IgD-negative memory B cell (primary cell): ENCODE data around the gene LDLRAD3. TPM values are rescaled to one million over a fixed set of nuclear protein-coding genes. Genes with fewer than 3 reads are reported as not detected.
A peak's percentile ranks its signal among the peaks of the same experiment; 100 is the strongest.

Source experiments
- H3K27ac Mint-ChIP-seq, 3 donors: one replicate each; pipeline ENCODE4 v1.8.0; 2020 to 2022; ENCODE audit warnings: mild to moderate bottlenecking in 3 of 3, mixed read lengths in 3 of 3, moderate library complexity in 1 of 3
- H3K27me3 Mint-ChIP-seq: one replicate; pipeline ENCODE4 v1.8.0; 2021; ENCODE audit warnings: mixed read lengths
- H3K36me3 Mint-ChIP-seq: one replicate; pipeline ENCODE4 v1.8.0; 2020; ENCODE audit warnings: mild to moderate bottlenecking, mixed read lengths
- H3K4me1 Mint-ChIP-seq, 3 donors: one replicate each; pipeline ENCODE4 v1.8.0; 2020 to 2022; ENCODE audit warnings: mixed read lengths in 3 of 3, mild to moderate bottlenecking in 1 of 3
- H3K4me3 Mint-ChIP-seq, 4 donors: one replicate each; pipeline ENCODE4 v1.8.0; 2020 to 2022; ENCODE audit warnings: mild to moderate bottlenecking in 4 of 4, mixed read lengths in 4 of 4, moderate library complexity in 3 of 4
- H3K9me3 Mint-ChIP-seq, 3 donors: one replicate each; pipeline ENCODE4 v1.8.0; 2020 to 2021; ENCODE audit warnings: mixed read lengths in 3 of 3, mild to moderate bottlenecking in 1 of 3
- polyA plus RNA-seq: library from polyadenylated mRNA; unstranded; fragments of 300-500 nt; fragmentation: Illumina TruSeq; gene quantifications from one replicate; pipeline ENCODE4 v1.2.3, GENCODE V29; 2021

LDLRAD3 gene
- polyA plus RNA-seq, 1 donor from 2014 or later: not detected

GRCh38 chr11:36218283-36218921 is 274.5 kb downstream of the LDLRAD3 start:
- Mint-ChIP-seq H3K27me3 (peaks cover 10% of the 10 kb centered on the region), H3K36me3 (peaks cover 2% of the 10 kb centered on the region), H3K4me3 (no peak overlapping the region), H3K4me1 (no peaks in the 10 kb centered on the region), H3K9me3 (peaks cover 5 to 14% (median 10%) of the 10 kb centered on the region in 3 donors), H3K27ac (no peak overlapping the region)

- H3K27me3 Mint-ChIP-seq: peaks cover 6% of the 10 kb centered on the region
- peaks cover 5 to 14% (median 10%) of the 10 kb centered on the region in 3 donors for H3K9me3 Mint-ChIP-seq
- peaks cover 2% of the 10 kb centered on the region for H3K36me3 Mint-ChIP-seq
- no peaks in the 10 kb centered on the region for H3K4me1 Mint-ChIP-seq
- no peak overlapping the region for H3K27ac Mint-ChIP-seq
- H3K4me3 Mint-ChIP-seq: no peak overlapping the region
Measured at GRCh38 chr11:36219996-36220395, 276.1 kb downstream of the LDLRAD3 start.

- H3K27ac Mint-ChIP-seq: no peak overlapping the region
- peaks cover 2% of the 10 kb centered on the region for H3K36me3 Mint-ChIP-seq
- peaks cover 1% of the 10 kb centered on the region for H3K27me3 Mint-ChIP-seq
- H3K4me1 Mint-ChIP-seq: no peaks in the 10 kb centered on the region
- H3K9me3 Mint-ChIP-seq: peaks cover 2 to 11% (median 10%) of the 10 kb centered on the region in 3 donors
- H3K4me3 Mint-ChIP-seq: peak overlapping the region in 1 of 4 donors; percentile 18
Measured at GRCh38 chr11:36222831-36223635, 279.2 kb downstream of the LDLRAD3 start.

GRCh38 chr11:36224209-36224882 is 280.5 kb downstream of the LDLRAD3 start:
- H3K9me3 Mint-ChIP-seq: peaks cover 2 to 11% (median 10%) of the 10 kb centered on the region in 3 donors
- peaks cover 2% of the 10 kb centered on the region for H3K36me3 Mint-ChIP-seq
- H3K27me3 Mint-ChIP-seq: peaks cover 1% of the 10 kb centered on the region
- no peak overlapping the region for H3K27ac Mint-ChIP-seq
- no peaks in the 10 kb centered on the region for H3K4me1 Mint-ChIP-seq
- H3K4me3 Mint-ChIP-seq: no peak overlapping the region

- H3K9me3 Mint-ChIP-seq: no peaks in the 10 kb centered on the region
- no peaks in the 10 kb centered on the region for H3K4me1 Mint-ChIP-seq
- no peak overlapping the region for H3K27ac Mint-ChIP-seq
- peaks cover 2% of the 10 kb centered on the region for H3K36me3 Mint-ChIP-seq
- H3K4me3 Mint-ChIP-seq: no peak overlapping the region
- H3K27me3 Mint-ChIP-seq: no peaks in the 10 kb centered on the region
Measured at GRCh38 chr11:36227044-36227443, 283.2 kb downstream of the LDLRAD3 start.

GRCh38 chr11:36228689-36229088 is 284.8 kb downstream of the LDLRAD3 start:
- H3K9me3 Mint-ChIP-seq: no peaks in the 10 kb centered on the region
- no peaks in the 10 kb centered on the region for H3K27me3 Mint-ChIP-seq
- H3K27ac Mint-ChIP-seq: no peak overlapping the region
- H3K36me3 Mint-ChIP-seq: no peaks in the 10 kb centered on the region
- no peaks in the 10 kb centered on the region for H3K4me1 Mint-ChIP-seq
- no peak overlapping the region for H3K4me3 Mint-ChIP-seq

- H3K27ac Mint-ChIP-seq: no peak overlapping the region
- peaks cover under 1% of the 10 kb centered on the region for H3K27me3 Mint-ChIP-seq
- H3K4me3 Mint-ChIP-seq: no peak overlapping the region
- no peaks in the 10 kb centered on the region for H3K9me3 Mint-ChIP-seq
- no peaks in the 10 kb centered on the region for H3K4me1 Mint-ChIP-seq
- no peaks in the 10 kb centered on the region for H3K36me3 Mint-ChIP-seq
Measured at GRCh38 chr11:36229091-36229705, 285.3 kb downstream of the LDLRAD3 start.

- Mint-ChIP-seq H3K36me3 (no peaks in the 10 kb centered on the region), H3K27me3 (peaks cover 2% of the 10 kb centered on the region), H3K4me3 (no peak overlapping the region), H3K27ac (no peak overlapping the region), H3K9me3 (no peaks in the 10 kb centered on the region), H3K4me1 (no peaks in the 10 kb centered on the region)
Measured at GRCh38 chr11:36230779-36231699, 287.2 kb downstream of the LDLRAD3 start.

- H3K27ac Mint-ChIP-seq: no peak overlapping the region
- no peaks in the 10 kb centered on the region for H3K9me3 Mint-ChIP-seq
- H3K4me1 Mint-ChIP-seq: no peaks in the 10 kb centered on the region
- no peak overlapping the region for H3K4me3 Mint-ChIP-seq
- H3K27me3 Mint-ChIP-seq: peaks cover 2% of the 10 kb centered on the region
- H3K36me3 Mint-ChIP-seq: no peaks in the 10 kb centered on the region
Measured at GRCh38 chr11:36233204-36233603, 289.3 kb downstream of the LDLRAD3 start.

GRCh38 chr11:36234825-36235224 is 291.0 kb downstream of the LDLRAD3 start:
- Mint-ChIP-seq H3K4me3 (no peak overlapping the region), H3K4me1 (no peaks in the 10 kb centered on the region), H3K27ac (no peak overlapping the region), H3K9me3 (no peaks in the 10 kb centered on the region), H3K36me3 (peaks cover 2% of the 10 kb centered on the region), H3K27me3 (peaks cover 2% of the 10 kb centered on the region)

- Mint-ChIP-seq H3K36me3 (peaks cover 2% of the 10 kb centered on the region), H3K4me3 (no peak overlapping the region), H3K27ac (no peak overlapping the region), H3K27me3 (peaks cover 2% of the 10 kb centered on the region), H3K4me1 (no peaks in the 10 kb centered on the region), H3K9me3 (no peaks in the 10 kb centered on the region)
Measured at GRCh38 chr11:36235750-36236149, 291.9 kb downstream of the LDLRAD3 start.

- Mint-ChIP-seq H3K36me3 (peaks cover 2% of the 10 kb centered on the region), H3K27ac (no peak overlapping the region), H3K4me3 (no peak overlapping the region), H3K4me1 (no peaks in the 10 kb centered on the region), H3K9me3 (no peaks in the 10 kb centered on the region), H3K27me3 (peaks cover 2% of the 10 kb centered on the region)
Measured at GRCh38 chr11:36237391-36237790, 293.5 kb downstream of the LDLRAD3 start.

GRCh38 chr11:36238036-36238631 is 294.3 kb downstream of the LDLRAD3 start:
- no peaks in the 10 kb centered on the region for H3K9me3 Mint-ChIP-seq
- H3K27me3 Mint-ChIP-seq: peaks cover 2% of the 10 kb centered on the region
- H3K4me1 Mint-ChIP-seq: no peaks in the 10 kb centered on the region
- H3K36me3 Mint-ChIP-seq: peaks cover 2% of the 10 kb centered on the region
- H3K4me3 Mint-ChIP-seq: no peak overlapping the region
- no peak overlapping the region for H3K27ac Mint-ChIP-seq

GRCh38 chr11:36238881-36239280 is 295.0 kb downstream of the LDLRAD3 start:
- Mint-ChIP-seq H3K9me3 (no peaks in the 10 kb centered on the region), H3K27me3 (peaks cover 6% of the 10 kb centered on the region), H3K4me1 (no peaks in the 10 kb centered on the region), H3K4me3 (no peak overlapping the region), H3K27ac (no peak overlapping the region), H3K36me3 (peaks cover 2% of the 10 kb centered on the region)
